Esophagus squamous epithelium (tissue), 5 donors: ENCODE measurements around the gene DOCK8. TPM values are rescaled to one million over a fixed set of nuclear protein-coding genes. Genes with fewer than 3 reads are reported as not detected.
"Not testable (repeated sequence)": the region's sequence is repeated elsewhere in the genome, so short reads cannot be mapped to it uniquely, and the experiment has no call there.

Experiments
- DNase-seq: peaks from one replicate; lab custom pipeline; 2025; lab: John Stamatoyannopoulos, UW
- H3K27ac ChIP-seq, 4 donors: fragments of 200-600 bp; sonication (generic); one replicate each; pipeline ENCODE4 v1.5.1; 2016 to 2019; ENCODE audit warnings: mild to moderate bottlenecking in 1 of 4
- H3K27me3 ChIP-seq, 4 donors: fragments of 200-600 bp; sonication (generic); 1 replicate in 3 of 4; 2 replicates in 1 of 4; pipeline versions ENCODE4 v1.5.1 to v1.6.0; 2017 to 2021; ENCODE audit warnings: antibody characterized with exemption in 1 of 4
- H3K36me3 ChIP-seq, 3 donors: fragments of 200-600 bp; sonication (generic); one replicate each; pipeline ENCODE4 v1.5.1; 2016 to 2019
- H3K4me1 ChIP-seq, 3 donors: fragments of 200-600 bp; sonication (generic); one replicate each; pipeline ENCODE4 v1.5.1; 2017 to 2019
- H3K4me3 ChIP-seq, 4 donors: fragments of 200-600 bp; sonication (generic); 1 replicate in 3 of 4; 2 replicates in 1 of 4; pipeline ENCODE4 v1.5.1; 2016 to 2019; ENCODE audit warnings: mild to moderate bottlenecking in 2 of 4, moderate library complexity in 1 of 4
- H3K9me3 ChIP-seq, 3 donors: fragments of 200-600 bp; sonication (generic); one replicate each; pipeline ENCODE4 v1.5.1; 2016 to 2019
- POLR2A ChIP-seq, 4 donors: fragments of 450-650 bp; IDR thresholded peaks; one replicate each; pipeline ENCODE4 v1.6.1; 2017; ENCODE audit warnings: antibody characterized with exemption in 4 of 4, mild to moderate bottlenecking in 4 of 4, moderate library complexity in 3 of 4
- WGBS, 2 donors: methylation state at CpG; one replicate each; pipeline ENCODE4 v1.1.5; 2018; 5-methylcytosine and 5-hydroxymethylcytosine counted together
- intact Hi-C: fragments of 100-400 bp; cut with DNase I; formaldehyde crosslinking; loops from one replicate; pipeline ENCODE4 v1.15.0; 2022
- total RNA-seq, 4 donors: library from RNA; depleted of rRNA; stranded (reverse); fragments of >200 nt; gene quantifications; one replicate each; pipeline ENCODE4 v1.1.0, GENCODE V29; 2016
- TF ChIP-seq, protein P1 (sequence below), 6 experiments: fragments of 450-650 bp in 4 of 6; fragments of 200-600 bp in 2 of 6; sonication (generic) in 2 of 6; IDR thresholded peaks; one replicate each; pipeline ENCODE4 v1.5.1; 2016 to 2019; ENCODE audit warnings: antibody characterized with exemption in 6 of 6, mild to moderate bottlenecking in 4 of 6, moderate library complexity in 4 of 6
- donor health status: DM: yes; HTN: yes; CAD: no.

DOCK8 gene
- total RNA-seq, 4 donors from 2014 or later: 6.9 to 21.6 (median 15.2) TPM

- Histone ChIP-seq H3K27ac (no peak overlapping the region), H3K27me3 (no peaks in the 10 kb centered on the region), H3K4me1 (peaks cover 0 to 12% (median 6%) of the 10 kb centered on the region in 3 donors), H3K9me3 (no peaks in the 10 kb centered on the region), H3K36me3 (no peaks in the 10 kb centered on the region), H3K4me3 (no peak overlapping the region)
- TF ChIP-seq, protein P1, sequence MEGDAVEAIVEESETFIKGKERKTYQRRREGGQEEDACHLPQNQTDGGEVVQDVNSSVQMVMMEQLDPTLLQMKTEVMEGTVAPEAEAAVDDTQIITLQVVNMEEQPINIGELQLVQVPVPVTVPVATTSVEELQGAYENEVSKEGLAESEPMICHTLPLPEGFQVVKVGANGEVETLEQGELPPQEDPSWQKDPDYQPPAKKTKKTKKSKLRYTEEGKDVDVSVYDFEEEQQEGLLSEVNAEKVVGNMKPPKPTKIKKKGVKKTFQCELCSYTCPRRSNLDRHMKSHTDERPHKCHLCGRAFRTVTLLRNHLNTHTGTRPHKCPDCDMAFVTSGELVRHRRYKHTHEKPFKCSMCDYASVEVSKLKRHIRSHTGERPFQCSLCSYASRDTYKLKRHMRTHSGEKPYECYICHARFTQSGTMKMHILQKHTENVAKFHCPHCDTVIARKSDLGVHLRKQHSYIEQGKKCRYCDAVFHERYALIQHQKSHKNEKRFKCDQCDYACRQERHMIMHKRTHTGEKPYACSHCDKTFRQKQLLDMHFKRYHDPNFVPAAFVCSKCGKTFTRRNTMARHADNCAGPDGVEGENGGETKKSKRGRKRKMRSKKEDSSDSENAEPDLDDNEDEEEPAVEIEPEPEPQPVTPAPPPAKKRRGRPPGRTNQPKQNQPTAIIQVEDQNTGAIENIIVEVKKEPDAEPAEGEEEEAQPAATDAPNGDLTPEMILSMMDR (IDR thresholded peaks at IDR 0.05): no peak
- TF ChIP-seq POLR2A (IDR thresholded peaks at IDR 0.05): no peak
- DNase-seq: no peak
- intact Hi-C loops: no loop called here
- WGBS, 2 donors: 79 to 86% methylated on average over 14 of the region's 14 CpGs
Observed at GRCh38 chr9:209143-209758, 5.4 kb upstream of the DOCK8 start.

DNA sequence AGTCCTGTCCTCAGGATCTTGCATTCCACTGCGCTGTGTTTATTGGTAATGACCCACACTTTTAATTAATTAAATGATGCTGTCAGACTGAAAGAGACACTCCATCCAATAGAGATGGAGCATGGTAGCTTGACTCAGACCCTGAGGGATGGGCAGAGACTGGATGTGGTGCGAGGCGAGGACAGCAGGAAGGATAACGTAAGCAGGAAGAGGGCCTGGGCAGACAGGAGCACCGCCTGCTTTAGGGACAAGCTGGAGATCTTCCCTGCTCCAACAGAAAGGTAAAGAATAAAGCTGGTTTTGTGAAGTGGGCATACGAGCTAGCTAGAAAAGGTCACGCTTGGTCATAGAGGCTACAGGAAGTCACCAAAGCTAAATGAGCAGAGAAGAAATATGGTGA lies 3.6 kb upstream of the DOCK8 start:
- intact Hi-C loops: loop anchor here (10.0 kb wide), 1 partner anchor 94 kb away; no protein-coding TSS in a partner anchor
- peaks cover 6 to 27% (median 7%) of the 10 kb centered on the region in 3 donors for H3K4me1 ChIP-seq
- H3K9me3 ChIP-seq: no peaks in the 10 kb centered on the region
- no peak overlapping the region for H3K4me3 ChIP-seq
- DNase-seq: no peak
- no peaks in the 10 kb centered on the region for H3K36me3 ChIP-seq
- 73 to 77% methylated on average over 7 of the region's 7 CpGs for WGBS, 2 donors
- no peak for TF ChIP-seq POLR2A (IDR thresholded peaks at IDR 0.05)
- TF ChIP-seq, protein P1 (IDR thresholded peaks at IDR 0.05): no peak
- H3K27ac ChIP-seq: peak overlapping the region in 3 of 4 donors; percentile 35 to 59 (median 36)
- peaks cover 0 to 11% (median 0%) of the 10 kb centered on the region in 4 donors for H3K27me3 ChIP-seq

GRCh38 chr9:211557-211956 lies 3.1 kb upstream of the DOCK8 start:
- intact Hi-C loops: loop anchor here (10.0 kb wide), 1 partner anchor 93 kb away; no protein-coding TSS in a partner anchor
- WGBS, 2 donors: 32 to 41% methylated on average over 5 of the region's 5 CpGs
- peak overlapping the region in 3 of 4 donors; percentile 35 to 63 (median 59) for H3K27ac ChIP-seq

GRCh38 chr9:212297-212696 lies 2.4 kb upstream of the DOCK8 start:
- Histone ChIP-seq H3K27ac (peak overlapping the region in 2 of 4 donors; percentile 35 to 63), H3K4me3 (no peak overlapping the region), H3K36me3 (no peaks in the 10 kb centered on the region), H3K9me3 (no peaks in the 10 kb centered on the region), H3K4me1 (peaks cover 7 to 39% (median 14%) of the 10 kb centered on the region in 3 donors), H3K27me3 (peaks cover 0 to 11% (median 0%) of the 10 kb centered on the region in 4 donors)
- intact Hi-C loops: loop anchor here (10.0 kb wide), 1 partner anchor 93 kb away; no protein-coding TSS in a partner anchor
- DNase-seq: no peak
- TF ChIP-seq, protein P1 (IDR thresholded peaks at IDR 0.05): no peak
- no peak for TF ChIP-seq POLR2A (IDR thresholded peaks at IDR 0.05)
- WGBS, 2 donors: 60 to 81% methylated on average over 3 of the region's 3 CpGs

More at GRCh38 chr9:211557-211956, 3.1 kb upstream of the DOCK8 start:
- Histone ChIP-seq H3K4me3 (no peak overlapping the region), H3K36me3 (no peaks in the 10 kb centered on the region), H3K9me3 (no peaks in the 10 kb centered on the region), H3K27me3 (peaks cover 0 to 11% (median 0%) of the 10 kb centered on the region in 4 donors), H3K4me1 (peaks cover 7 to 32% (median 11%) of the 10 kb centered on the region in 3 donors)
- TF ChIP-seq POLR2A (IDR thresholded peaks at IDR 0.05): no peak
- no peak for DNase-seq

DNA sequence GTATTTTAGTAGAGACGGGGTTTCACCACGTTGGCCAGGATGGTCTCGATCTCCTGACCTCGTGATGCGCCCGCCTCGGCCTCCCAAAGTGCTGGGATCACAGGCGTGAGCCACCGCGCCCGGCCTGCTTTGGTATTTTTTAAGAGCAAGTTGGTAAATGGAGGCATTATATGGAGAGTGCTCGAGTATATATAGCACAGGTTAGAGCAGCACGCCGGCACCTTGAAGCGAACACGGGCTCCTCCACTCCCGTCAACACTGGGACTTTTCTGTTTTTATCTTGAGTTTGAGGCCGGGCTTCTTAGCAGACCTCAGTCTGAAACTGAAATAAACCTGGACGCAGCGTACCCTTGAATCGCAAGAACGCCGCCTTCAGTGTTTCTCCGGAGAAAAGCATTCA lies 764 bp upstream of the DOCK8 start:
- peaks cover 0 to 11% (median 0%) of the 10 kb centered on the region in 4 donors for H3K27me3 ChIP-seq
- 52 to 71% methylated on average over 14 of the region's 24 CpGs for WGBS, 2 donors
- H3K4me3 ChIP-seq: peak overlapping the region in 2 of 4 donors; percentile 68 to 88
- intact Hi-C loops: loop anchor here (10.0 kb wide), 1 partner anchor 91 kb away; no protein-coding TSS in a partner anchor
- not testable (repeated sequence) for H3K9me3 ChIP-seq, H3K36me3 ChIP-seq, DNase-seq
- H3K4me1 ChIP-seq: peaks cover 7 to 45% (median 14%) of the 10 kb centered on the region in 3 donors
- peak overlapping the region in 3 of 4 donors; percentile 89 to 92 (median 89) for H3K27ac ChIP-seq

DNA sequence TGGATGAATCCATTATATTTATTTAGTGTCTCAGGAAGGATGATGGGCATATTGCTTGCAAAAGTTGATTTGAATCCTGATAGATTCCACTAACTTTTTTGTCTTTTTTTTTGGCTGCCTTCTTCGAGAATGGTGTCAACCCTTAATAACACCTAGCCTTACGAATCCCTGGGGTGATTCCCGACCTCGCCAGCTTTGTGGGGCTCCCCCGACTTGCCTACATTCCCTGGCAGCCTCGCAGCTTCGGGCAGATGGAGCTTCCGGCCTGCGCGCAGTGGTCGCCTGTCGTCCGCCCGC lies 366 bp upstream of the DOCK8 start:
- TF ChIP-seq, protein P1 (IDR thresholded peaks at IDR 0.05): no peak
- no peak for TF ChIP-seq POLR2A (IDR thresholded peaks at IDR 0.05)
- DNase-seq: no peak
- intact Hi-C loops: loop anchor here (10.0 kb wide), 1 partner anchor 91 kb away; no protein-coding TSS in a partner anchor
- H3K4me1 ChIP-seq: peaks cover 7 to 45% (median 14%) of the 10 kb centered on the region in 3 donors
- peak overlapping the region; percentile 66 to 88 (median 70) for H3K4me3 ChIP-seq
- WGBS, 2 donors: 0 to 2% methylated on average over 5 of the region's 14 CpGs
- H3K27ac ChIP-seq: peak overlapping the region; percentile 89 to 92 (median 89)
- H3K27me3 ChIP-seq: peaks cover 0 to 11% (median 0%) of the 10 kb centered on the region in 4 donors
- no peaks in the 10 kb centered on the region for H3K9me3 ChIP-seq
- no peaks in the 10 kb centered on the region for H3K36me3 ChIP-seq
